C1 segment of cervical spinal cord (tissue), 14 donors: ENCODE data around the gene FPR2.
"Not testable (repeated sequence)": the region's sequence is repeated elsewhere in the genome, so short reads cannot be mapped to it uniquely, and the experiment has no call there.

Experiments
- DNase-seq, 14 donors: peaks; one replicate each; lab custom pipeline; 2025; lab: John Stamatoyannopoulos, UW

Gene FPR2

GRCh38 chr19:51804789-51805188, 43.8 kb downstream of the FPR2 start:
- not testable (repeated sequence) for DNase-seq

GRCh38 chr19:51805396-51805795, 44.4 kb downstream of the FPR2 start:
- DNase-seq, result not testable (repeated sequence)

GRCh38 chr19:51806571-51806970, 45.6 kb downstream of the FPR2 start:
- not testable (repeated sequence) for DNase-seq

- DNase-seq, result no peak
Measured at GRCh38 chr19:51807111-51807701, 46.2 kb downstream of the FPR2 start.

GRCh38 chr19:51807925-51808324, 46.9 kb downstream of the FPR2 start:
- no peak for DNase-seq

- DNase-seq, result no peak
Measured at GRCh38 chr19:51808333-51808986, 47.5 kb downstream of the FPR2 start.

- no peak for DNase-seq
Measured at GRCh38 chr19:51809787-51810186, 48.8 kb downstream of the FPR2 start.

- no peak for DNase-seq
Measured at GRCh38 chr19:51810223-51810622, 49.2 kb downstream of the FPR2 start.

- DNase-seq, result peak in 8 of 14 donors; percentile 14 to 44 (median 34)
Measured at GRCh38 chr19:51811344-51811743, 50.4 kb downstream of the FPR2 start.

- no peak for DNase-seq
Measured at GRCh38 chr19:51815043-51815442, 54.1 kb downstream of the FPR2 start.

- DNase-seq, result no peak
Measured at GRCh38 chr19:51816711-51817110, 55.7 kb downstream of the FPR2 start.

- no peak for DNase-seq
Measured at GRCh38 chr19:51820011-51820410, 59.0 kb downstream of the FPR2 start.
